C4-2B (cell line): ENCODE results near the gene SMG7.

ENCODE experiments used
- ZFX ChIP-seq: fragments of 450-650 bp; IDR thresholded peaks from 2 replicates; pipeline ENCODE4 v1.6.1; 2017
- TF ChIP-seq, protein P1 (sequence below): fragments of 450-650 bp; conservative IDR thresholded peaks from 2 replicates; pipeline ENCODE4 v1.5.1; 2017; ENCODE audit warnings: mild to moderate bottlenecking

DNA sequence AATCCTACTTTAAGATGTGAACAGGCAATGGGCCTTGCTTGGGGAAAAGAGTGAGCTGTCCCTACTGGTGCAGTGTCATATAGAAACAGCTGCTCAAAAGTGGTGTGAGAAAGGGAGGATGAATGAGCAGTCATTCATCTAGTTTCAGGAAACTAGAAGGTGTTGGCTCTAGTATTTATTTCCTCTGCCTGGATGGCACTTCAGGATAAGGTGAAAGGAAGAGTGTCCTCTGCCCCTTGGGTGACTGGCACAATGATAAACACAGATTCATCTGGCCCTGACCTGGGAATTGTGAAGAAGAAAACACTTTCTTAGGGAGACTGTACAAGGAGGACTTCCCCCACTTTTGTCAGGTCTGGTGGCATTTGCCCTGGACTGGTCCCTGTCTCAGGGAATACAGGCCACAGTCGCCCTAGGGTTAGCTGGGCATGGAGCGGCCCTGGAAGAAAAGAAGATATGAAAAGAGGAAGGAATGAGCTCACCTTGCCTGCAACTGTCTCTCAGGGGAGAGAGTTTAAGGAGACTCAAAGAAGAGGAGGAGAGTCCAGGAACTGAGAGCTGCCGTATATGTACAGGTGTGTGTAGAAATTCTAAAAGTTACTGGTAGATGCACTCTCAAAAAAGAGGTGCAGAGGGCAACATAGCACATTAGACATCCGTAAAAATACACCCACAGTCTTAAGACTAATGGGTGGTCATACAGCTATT is 40.3 kb upstream of the SMG7 start:
- TF ChIP-seq, protein P1, sequence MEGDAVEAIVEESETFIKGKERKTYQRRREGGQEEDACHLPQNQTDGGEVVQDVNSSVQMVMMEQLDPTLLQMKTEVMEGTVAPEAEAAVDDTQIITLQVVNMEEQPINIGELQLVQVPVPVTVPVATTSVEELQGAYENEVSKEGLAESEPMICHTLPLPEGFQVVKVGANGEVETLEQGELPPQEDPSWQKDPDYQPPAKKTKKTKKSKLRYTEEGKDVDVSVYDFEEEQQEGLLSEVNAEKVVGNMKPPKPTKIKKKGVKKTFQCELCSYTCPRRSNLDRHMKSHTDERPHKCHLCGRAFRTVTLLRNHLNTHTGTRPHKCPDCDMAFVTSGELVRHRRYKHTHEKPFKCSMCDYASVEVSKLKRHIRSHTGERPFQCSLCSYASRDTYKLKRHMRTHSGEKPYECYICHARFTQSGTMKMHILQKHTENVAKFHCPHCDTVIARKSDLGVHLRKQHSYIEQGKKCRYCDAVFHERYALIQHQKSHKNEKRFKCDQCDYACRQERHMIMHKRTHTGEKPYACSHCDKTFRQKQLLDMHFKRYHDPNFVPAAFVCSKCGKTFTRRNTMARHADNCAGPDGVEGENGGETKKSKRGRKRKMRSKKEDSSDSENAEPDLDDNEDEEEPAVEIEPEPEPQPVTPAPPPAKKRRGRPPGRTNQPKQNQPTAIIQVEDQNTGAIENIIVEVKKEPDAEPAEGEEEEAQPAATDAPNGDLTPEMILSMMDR: no peak
- TF ChIP-seq ZFX: no peak
